Aorta (tissue), 5 donors: ENCODE data around the gene PRKAR1B. TPM values are rescaled to one million over a fixed set of nuclear protein-coding genes. Genes with fewer than 3 reads are reported as not detected.

Experiments used
- ATAC-seq: fragments of 200-7000 bp; cut with Tn5 transposase; one replicate; pipeline ENCODE4 v1.9.1; 2022; ENCODE audit warnings: moderate library complexity; ENCODE audit not compliant: low FRiP score
- DNase-seq, 2 donors: peaks; one replicate each; pipeline ENCODE4 v3.0.0-alpha.2; 2020
- H3K27ac ChIP-seq, 2 donors: one replicate each; pipeline ENCODE4 v1.5.1; 2013; ENCODE audit warnings: low read length in 2 of 2, mild to moderate bottlenecking in 2 of 2, moderate library complexity in 2 of 2, control low read depth in 1 of 2, inconsistent platforms in 1 of 2, low read depth in 1 of 2
- H3K27me3 ChIP-seq, 2 donors: one replicate each; pipeline ENCODE4 v1.6.1; 2013; ENCODE audit warnings: control low read depth in 1 of 2, low read length in 1 of 2, mild to moderate bottlenecking in 1 of 2, moderate library complexity in 1 of 2; ENCODE audit not compliant: insufficient read depth in 2 of 2, control insufficient read depth in 1 of 2
- H3K36me3 ChIP-seq, 2 donors: one replicate each; pipeline ENCODE4 v1.6.1; 2013; ENCODE audit warnings: control low read depth in 1 of 2, low read length in 1 of 2, mild to moderate bottlenecking in 1 of 2; ENCODE audit not compliant: insufficient read depth in 2 of 2, control insufficient read depth in 1 of 2
- H3K4me1 ChIP-seq, 2 donors: one replicate each; pipeline ENCODE4 v1.6.1; 2013; ENCODE audit warnings: low read length in 2 of 2, control low read depth in 1 of 2, mild to moderate bottlenecking in 1 of 2, moderate library complexity in 1 of 2; ENCODE audit not compliant: insufficient read depth in 2 of 2, control insufficient read depth in 1 of 2
- H3K4me3 ChIP-seq, 2 donors: one replicate each; pipeline ENCODE4 v1.5.1; 2013; ENCODE audit warnings: low read length in 2 of 2, control low read depth in 1 of 2, mild to moderate bottlenecking in 1 of 2
- H3K9me3 ChIP-seq: one replicate; pipeline ENCODE4 v1.6.1; 2013; ENCODE audit warnings: mild to moderate bottlenecking, low read length; ENCODE audit not compliant: control insufficient read depth
- WGBS, 2 donors: extraction: QIAGEN DNeasy Blood & Tissue Kit; methylation state at CpG; one replicate each; pipeline ENCODE4 v1.1.7; 2013; 5-methylcytosine and 5-hydroxymethylcytosine counted together
- intact Hi-C, 2 donors: fragments of 100-400 bp; cut with DNase I; formaldehyde crosslinking; loops; one replicate each; pipeline versions ENCODE4 v1.14.2 to v1.15.0; 2022
- polyA plus RNA-seq, 2 donors: library from polyadenylated mRNA; stranded (reverse); fragments of 200-250 nt; gene quantifications; one replicate each; pipeline ENCODE4 v1.2.3, GENCODE V29; 2013
- total RNA-seq, 2 donors: library from RNA; stranded (reverse); fragmentation: NEBNext Ultra II Directional; extraction: Animal tissue kit (Norgen Biotek cat#: 25700); gene quantifications; one replicate each; pipeline ENCODE4 v1.2.1, GENCODE V29; 2021
- donor health status: healthy with polysubstance abuse.
- donor health status: Bipolar disorder and iron deficiency.
- donor health status: DM: no; HTN: no; CAD: no.
- donor health status: DM: no; HTN: no; CAD: no.
- donor health status: DM: yes; HTN: yes; CAD: no.

Gene PRKAR1B
- total and polyA plus RNA-seq, 4 donors: 6.6 to 16.2 (median 14.1) TPM

GRCh38 chr7:712381-713138 is 14.5 kb downstream of the PRKAR1B start:
- H3K4me1 ChIP-seq: no peaks in the 10 kb centered on the region
- H3K27ac ChIP-seq: no peak overlapping the region
- intact Hi-C loops: no loop called here
- DNase-seq: no peak
- no peaks in the 10 kb centered on the region for H3K9me3 ChIP-seq
- peak overlapping the region; percentile 39 to 59 for H3K4me3 ChIP-seq
- no peaks in the 10 kb centered on the region for H3K36me3 ChIP-seq
- WGBS, 2 donors: 13 to 32% methylated on average over 30 to 74 of the region's 74 CpGs
- ATAC-seq: no peak
- no peaks in the 10 kb centered on the region for H3K27me3 ChIP-seq

- WGBS, 2 donors: 3 to 8% methylated on average over 10 to 44 of the region's 44 CpGs
- DNase-seq (peak in 1 of 2 donors; percentile 64), ATAC-seq (no peak)
- Histone ChIP-seq H3K27me3 (no peaks in the 10 kb centered on the region), H3K27ac (no peak overlapping the region), H3K4me1 (no peaks in the 10 kb centered on the region), H3K4me3 (peak overlapping the region; percentile 39 to 59), H3K9me3 (no peaks in the 10 kb centered on the region), H3K36me3 (no peaks in the 10 kb centered on the region)
- intact Hi-C loops: no loop called here
Measured at GRCh38 chr7:711922-712380, 15.1 kb downstream of the PRKAR1B start.

- H3K4me1 ChIP-seq: no peaks in the 10 kb centered on the region
- no peak overlapping the region for H3K4me3 ChIP-seq
- no peaks in the 10 kb centered on the region for H3K27me3 ChIP-seq
- H3K36me3 ChIP-seq: no peaks in the 10 kb centered on the region
- intact Hi-C loops: no loop called here
- WGBS, 2 donors: 68 to 71% methylated on average over 45 of the region's 45 CpGs
- peak in 1 of 2 donors; percentile 62 for DNase-seq
- no peak for ATAC-seq
- H3K9me3 ChIP-seq: no peaks in the 10 kb centered on the region
- H3K27ac ChIP-seq: no peak overlapping the region
Measured at GRCh38 chr7:711093-711921, 15.8 kb downstream of the PRKAR1B start.

- intact Hi-C loops: no loop called here
- Histone ChIP-seq H3K4me3 (no peak overlapping the region), H3K4me1 (no peaks in the 10 kb centered on the region), H3K36me3 (no peaks in the 10 kb centered on the region), H3K27me3 (no peaks in the 10 kb centered on the region), H3K9me3 (no peaks in the 10 kb centered on the region), H3K27ac (no peak overlapping the region)
- DNase-seq: peak in 1 of 2 donors; percentile 40
- WGBS, 2 donors: 93 to 94% methylated on average over 14 of the region's 14 CpGs
- ATAC-seq: no peak
Measured at GRCh38 chr7:710161-710560, 16.9 kb downstream of the PRKAR1B start.

GRCh38 chr7:707296-708000 is 19.6 kb downstream of the PRKAR1B start:
- Histone ChIP-seq H3K4me1 (no peaks in the 10 kb centered on the region), H3K27me3 (no peaks in the 10 kb centered on the region), H3K4me3 (no peak overlapping the region), H3K27ac (no peak overlapping the region), H3K36me3 (no peaks in the 10 kb centered on the region), H3K9me3 (no peaks in the 10 kb centered on the region)
- DNase-seq (peak in 1 of 2 donors; percentile 46), ATAC-seq (no peak)
- intact Hi-C loops: no loop called here
- WGBS, 2 donors: 96 to 97% methylated on average over 17 of the region's 17 CpGs

- H3K9me3 ChIP-seq: no peaks in the 10 kb centered on the region
- intact Hi-C loops: no loop called here
- H3K27me3 ChIP-seq: no peaks in the 10 kb centered on the region
- DNase-seq (peak in 1 of 2 donors; percentile 40), ATAC-seq (no peak)
- no peak overlapping the region for H3K27ac ChIP-seq
- 84 to 89% methylated on average over 7 of the region's 7 CpGs for WGBS, 2 donors
- H3K36me3 ChIP-seq: no peaks in the 10 kb centered on the region
- H3K4me3 ChIP-seq: no peak overlapping the region
- H3K4me1 ChIP-seq: no peaks in the 10 kb centered on the region
Measured at GRCh38 chr7:706721-707120, 20.4 kb downstream of the PRKAR1B start.

GRCh38 chr7:703049-703448 is 24.0 kb downstream of the PRKAR1B start:
- WGBS, 2 donors: 99% methylated on average over 3 of the region's 3 CpGs
- no peaks in the 10 kb centered on the region for H3K9me3 ChIP-seq
- no peaks in the 10 kb centered on the region for H3K36me3 ChIP-seq
- H3K27ac ChIP-seq: no peak overlapping the region
- no peaks in the 10 kb centered on the region for H3K4me1 ChIP-seq
- ATAC-seq (no peak), DNase-seq (no peak)
- H3K27me3 ChIP-seq: no peaks in the 10 kb centered on the region
- H3K4me3 ChIP-seq: no peak overlapping the region
- intact Hi-C loops: no loop called here

GRCh38 chr7:701086-701671 is 25.9 kb downstream of the PRKAR1B start:
- H3K36me3 ChIP-seq: no peaks in the 10 kb centered on the region
- DNase-seq (no peak), ATAC-seq (no peak)

More at GRCh38 chr7:701086-701671, 25.9 kb downstream of the PRKAR1B start:
- Histone ChIP-seq H3K9me3 (no peaks in the 10 kb centered on the region), H3K27me3 (no peaks in the 10 kb centered on the region), H3K4me3 (no peak overlapping the region), H3K4me1 (no peaks in the 10 kb centered on the region), H3K27ac (no peak overlapping the region)
- intact Hi-C loops: no loop called here
- WGBS, 2 donors: 99% methylated on average over 4 of the region's 4 CpGs
